Measurements from ENCODE around the gene TUBE1.

The TUBE1 gene

DNA sequence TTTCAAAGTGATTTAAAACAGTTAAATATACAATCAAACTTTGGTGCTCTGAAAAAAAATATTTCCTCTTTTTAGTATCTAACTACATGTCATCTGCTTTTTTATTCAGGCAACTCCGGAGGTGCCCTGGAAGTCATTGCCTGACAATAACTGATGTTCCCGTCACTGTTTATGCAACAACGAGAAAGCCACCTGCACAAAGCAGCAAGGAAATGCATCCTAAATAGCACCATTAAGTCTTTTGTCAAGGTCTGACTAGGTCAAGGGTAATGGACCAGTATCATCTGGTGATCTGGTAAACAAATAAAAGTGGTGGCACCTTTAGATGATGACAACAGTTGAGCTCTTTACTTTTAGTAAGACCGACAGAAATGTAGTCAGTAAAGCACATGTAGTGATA lies 13.3 kb upstream of the TUBE1 start:
- H3K27me3 ChIP-seq (ENCODE audit: insufficient read depth, low read length, poor library complexity): no peaks in the 10 kb centered on the region
- DNase-seq: no peak
- no peak overlapping the region for H3K4me3 ChIP-seq (ENCODE audit: low read depth in 1 of 2, low read length in 2 of 2)
- no peak for ATAC-seq (ENCODE audit: insufficient read depth, low read depth)
- H3K9me3 ChIP-seq (ENCODE audit: insufficient read depth, low read length, severe bottlenecking): no peaks in the 10 kb centered on the region
- H2AFZ ChIP-seq (ENCODE audit: low read depth, low read length): no peak overlapping the region
- H3K36me3 ChIP-seq (ENCODE audit: insufficient read depth, low read length): no peaks in the 10 kb centered on the region; the same call in 1 of the 2 replicates
- no peak overlapping the region for H3K9ac ChIP-seq (ENCODE audit: low read depth, low read length)
- H3K79me2 ChIP-seq (ENCODE audit: insufficient read depth, low read length): no peaks in the 10 kb centered on the region
- H3K4me1 ChIP-seq (ENCODE audit: insufficient read depth, low read length): no peaks in the 10 kb centered on the region
- H3K27ac ChIP-seq (ENCODE audit: low read length): no peak overlapping the region
- TF ChIP-seq CTCF (IDR thresholded peaks at IDR 0.05; ENCODE audit: borderline replicate concordance, extremely low read depth, low read length, poor library complexity, severe bottlenecking): no peak
- no peak for TF ChIP-seq EZH2 (IDR thresholded peaks at IDR 0.05; ENCODE audit: borderline replicate concordance, low read depth, low read length, severe bottlenecking)
- no peaks in the 10 kb centered on the region for H4K20me1 ChIP-seq (ENCODE audit: insufficient read depth, low read length)
- no peak overlapping the region for H3K4me2 ChIP-seq (ENCODE audit: insufficient read depth, low read length)

DNA sequence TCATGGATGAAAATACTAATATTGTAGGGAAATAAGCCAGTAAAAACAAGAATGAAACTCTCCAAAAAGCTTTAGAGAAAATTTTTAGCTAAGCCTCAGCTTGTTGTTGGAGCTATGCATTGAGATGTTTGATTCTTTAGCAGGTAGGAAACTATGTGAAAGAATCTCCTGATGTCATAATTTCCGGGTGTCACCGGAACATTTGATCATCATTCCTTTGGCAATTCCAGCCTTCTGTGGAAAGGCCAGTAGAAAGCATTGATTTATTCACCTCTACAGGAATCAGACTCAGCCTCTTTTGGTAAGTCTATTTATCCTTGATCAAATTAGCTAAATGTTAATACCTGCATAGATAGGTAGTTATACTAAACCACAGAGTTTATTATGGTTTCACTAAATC lies 9.6 kb upstream of the TUBE1 start:
- no peak overlapping the region for H3K4me2 ChIP-seq (ENCODE audit: insufficient read depth, low read length)
- no peaks in the 10 kb centered on the region; the same call in 1 of the 2 replicates for H3K36me3 ChIP-seq (ENCODE audit: insufficient read depth, low read length)
- no peak for ATAC-seq (ENCODE audit: insufficient read depth, low read depth)
- no peak overlapping the region for H2AFZ ChIP-seq (ENCODE audit: low read depth, low read length)
- H3K4me1 ChIP-seq (ENCODE audit: insufficient read depth, low read length): no peaks in the 10 kb centered on the region
- no peaks in the 10 kb centered on the region for H4K20me1 ChIP-seq (ENCODE audit: insufficient read depth, low read length)
- no peak for DNase-seq
- no peak for TF ChIP-seq CTCF (IDR thresholded peaks at IDR 0.05; ENCODE audit: borderline replicate concordance, extremely low read depth, low read length, poor library complexity, severe bottlenecking)
- no peak for TF ChIP-seq EZH2 (IDR thresholded peaks at IDR 0.05; ENCODE audit: borderline replicate concordance, low read depth, low read length, severe bottlenecking)
- no peak overlapping the region for H3K9ac ChIP-seq (ENCODE audit: low read depth, low read length)
- H3K79me2 ChIP-seq (ENCODE audit: insufficient read depth, low read length): no peaks in the 10 kb centered on the region
- H3K9me3 ChIP-seq (ENCODE audit: insufficient read depth, low read length, severe bottlenecking): no peaks in the 10 kb centered on the region
- no peaks in the 10 kb centered on the region for H3K27me3 ChIP-seq (ENCODE audit: insufficient read depth, low read length, poor library complexity)
- no peak overlapping the region for H3K27ac ChIP-seq (ENCODE audit: low read length)
- H3K4me3 ChIP-seq (ENCODE audit: low read depth in 1 of 2, low read length in 2 of 2): no peak overlapping the region

GRCh38 chr6:112087916-112088315 lies 634 bp upstream of the TUBE1 start:
- no peaks in the 10 kb centered on the region for H4K20me1 ChIP-seq (ENCODE audit: insufficient read depth, low read length)
- peak overlapping the region; percentile 73 for H3K9ac ChIP-seq (ENCODE audit: low read depth, low read length)
- no peak for ATAC-seq (ENCODE audit: insufficient read depth, low read depth)
- TF ChIP-seq CTCF (IDR thresholded peaks at IDR 0.05; ENCODE audit: borderline replicate concordance, extremely low read depth, low read length, poor library complexity, severe bottlenecking) (no peak), EZH2 (IDR thresholded peaks at IDR 0.05; ENCODE audit: borderline replicate concordance, low read depth, low read length, severe bottlenecking) (no peak)
- H3K4me1 ChIP-seq (ENCODE audit: insufficient read depth, low read length): peaks cover 32% of the 10 kb centered on the region
- no peaks in the 10 kb centered on the region for H3K27me3 ChIP-seq (ENCODE audit: insufficient read depth, low read length, poor library complexity)
- peak overlapping the region; percentile 72; the same call in 1 of the 2 replicates for H3K27ac ChIP-seq (ENCODE audit: low read length)
- H3K9me3 ChIP-seq (ENCODE audit: insufficient read depth, low read length, severe bottlenecking): no peaks in the 10 kb centered on the region
- peak overlapping the region; percentile 87 for H2AFZ ChIP-seq (ENCODE audit: low read depth, low read length)
- peak overlapping the region; percentile 75 to 81 for H3K4me3 ChIP-seq (ENCODE audit: low read depth in 1 of 2, low read length in 2 of 2)
- DNase-seq: no peak
- peaks cover 6% of the 10 kb centered on the region for H3K79me2 ChIP-seq (ENCODE audit: insufficient read depth, low read length)
- peak overlapping the region; percentile 74 for H3K4me2 ChIP-seq (ENCODE audit: insufficient read depth, low read length)
- peaks cover 21% of the 10 kb centered on the region for H3K36me3 ChIP-seq (ENCODE audit: insufficient read depth, low read length)

GRCh38 chr6:112086744-112087135 lies 542 bp downstream of the TUBE1 start:
- H3K79me2 ChIP-seq (ENCODE audit: insufficient read depth, low read length): peaks cover 6% of the 10 kb centered on the region
- H3K36me3 ChIP-seq (ENCODE audit: insufficient read depth, low read length): peaks cover 21% of the 10 kb centered on the region
- peaks cover 32% of the 10 kb centered on the region for H3K4me1 ChIP-seq (ENCODE audit: insufficient read depth, low read length)
- peak overlapping the region; percentile 74 for H3K4me2 ChIP-seq (ENCODE audit: insufficient read depth, low read length)
- H4K20me1 ChIP-seq (ENCODE audit: insufficient read depth, low read length): no peaks in the 10 kb centered on the region
- peak overlapping the region; percentile 75 to 81 for H3K4me3 ChIP-seq (ENCODE audit: low read depth in 1 of 2, low read length in 2 of 2)
- TF ChIP-seq CTCF (IDR thresholded peaks at IDR 0.05; ENCODE audit: borderline replicate concordance, extremely low read depth, low read length, poor library complexity, severe bottlenecking): peak; percentile 39
- no peak for TF ChIP-seq EZH2 (IDR thresholded peaks at IDR 0.05; ENCODE audit: borderline replicate concordance, low read depth, low read length, severe bottlenecking)
- no peaks in the 10 kb centered on the region for H3K9me3 ChIP-seq (ENCODE audit: insufficient read depth, low read length, severe bottlenecking)
- H3K9ac ChIP-seq (ENCODE audit: low read depth, low read length): peak overlapping the region; percentile 73
- ATAC-seq (ENCODE audit: insufficient read depth, low read depth) (peak; percentile 34), DNase-seq (no peak)
- peak overlapping the region; percentile 72 for H3K27ac ChIP-seq (ENCODE audit: low read length)
- no peaks in the 10 kb centered on the region for H3K27me3 ChIP-seq (ENCODE audit: insufficient read depth, low read length, poor library complexity)
- peak overlapping the region; percentile 87 for H2AFZ ChIP-seq (ENCODE audit: low read depth, low read length)
